Suprapubic skin (tissue), 4 donors: ENCODE data around the gene SCT. TPM values are rescaled to one million over a fixed set of nuclear protein-coding genes. Genes with fewer than 3 reads are reported as not detected.

Experiments
- DNase-seq, 2 donors: peaks; one replicate each; pipeline ENCODE4 v3.0.0-alpha.2; 2019; ENCODE audit warnings: low spot score in 2 of 2
- H3K27ac ChIP-seq: fragments of 200-600 bp; sonication (generic); one replicate; pipeline ENCODE4 v1.5.1; 2019
- H3K27me3 ChIP-seq: fragments of 200-600 bp; sonication (generic); one replicate; pipeline ENCODE4 v1.5.1; 2019
- H3K36me3 ChIP-seq: fragments of 200-600 bp; sonication (generic); one replicate; pipeline ENCODE4 v1.5.1; 2019
- H3K4me1 ChIP-seq: fragments of 200-600 bp; sonication (generic); one replicate; pipeline ENCODE4 v1.5.1; 2019
- H3K4me3 ChIP-seq: fragments of 200-600 bp; sonication (generic); one replicate; pipeline ENCODE4 v1.5.1; 2019; ENCODE audit warnings: mild to moderate bottlenecking
- H3K9me3 ChIP-seq: fragments of 200-600 bp; sonication (generic); one replicate; pipeline ENCODE4 v1.5.1; 2019
- EP300 ChIP-seq: sonication (generic); formaldehyde crosslinking; IDR thresholded peaks from one replicate; pipeline ENCODE4 v1.6.1; 2017; ENCODE audit warnings: antibody characterized with exemption
- POLR2A ChIP-seq, 2 donors: fragments of 450-650 bp; IDR thresholded peaks; one replicate each; pipeline ENCODE4 v1.6.1; 2017; ENCODE audit warnings: antibody characterized with exemption in 2 of 2, mild to moderate bottlenecking in 2 of 2, moderate library complexity in 2 of 2
- POLR2AphosphoS5 ChIP-seq, 3 donors: sonication (generic); formaldehyde crosslinking; IDR thresholded peaks; one replicate each; pipeline ENCODE4 v1.6.1; 2017; ENCODE audit warnings: antibody characterized with exemption in 3 of 3
- WGBS: methylation state at CpG from one replicate; pipeline ENCODE4 v1.1.5; 2018; 5-methylcytosine and 5-hydroxymethylcytosine counted together
- total RNA-seq, 4 donors: library from RNA; depleted of rRNA; stranded (reverse); fragments of >200 nt; gene quantifications; one replicate each; pipeline ENCODE4 v1.1.0, GENCODE V29; 2016
- TF ChIP-seq, protein P1 (sequence below), 2 donors: fragments of 200-600 bp in 1 of 2; fragments of 450-650 bp in 1 of 2; sonication (generic) in 1 of 2; IDR thresholded peaks; one replicate each; pipeline ENCODE4 v1.5.1; 2016 to 2019; ENCODE audit warnings: antibody characterized with exemption in 2 of 2, mild to moderate bottlenecking in 1 of 2, moderate library complexity in 1 of 2

The SCT gene
- total RNA-seq, 4 donors from 2014 or later = not detected

DNA sequence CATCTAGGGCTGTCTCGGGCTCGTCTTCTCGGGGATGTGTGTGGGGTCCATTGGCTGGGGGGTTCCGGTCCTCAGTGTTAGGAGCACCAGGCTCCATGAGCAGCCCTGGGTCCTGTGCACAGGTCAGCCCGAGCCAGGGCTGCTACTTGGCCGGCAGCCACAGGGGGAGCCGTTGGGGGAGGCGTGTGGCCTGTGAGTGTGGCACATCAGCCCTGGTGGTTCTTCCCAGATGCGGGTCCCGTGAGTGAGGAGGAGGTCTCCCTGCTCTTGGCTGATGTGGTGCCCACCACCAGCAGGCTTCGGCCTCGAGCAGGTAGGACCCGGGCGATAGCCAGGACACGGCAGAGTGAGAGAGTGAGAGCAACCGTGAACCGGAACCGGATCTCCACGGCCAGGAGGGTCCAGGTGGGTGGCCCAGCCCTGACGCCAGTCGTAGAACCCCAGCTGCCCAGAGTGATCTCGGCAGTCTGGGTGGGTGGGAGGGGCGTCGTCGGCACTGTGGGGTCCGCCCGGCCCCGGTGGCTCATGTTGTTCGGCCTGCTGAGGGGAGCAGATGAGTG, 29.7 kb downstream of the SCT start:
- Histone ChIP-seq H3K36me3 (peaks cover 98% of the 10 kb centered on the region), H3K9me3 (no peaks in the 10 kb centered on the region), H3K27ac (no peak overlapping the region), H3K4me1 (no peaks in the 10 kb centered on the region), H3K27me3 (no peaks in the 10 kb centered on the region), H3K4me3 (no peak overlapping the region)
- TF ChIP-seq, protein P1, sequence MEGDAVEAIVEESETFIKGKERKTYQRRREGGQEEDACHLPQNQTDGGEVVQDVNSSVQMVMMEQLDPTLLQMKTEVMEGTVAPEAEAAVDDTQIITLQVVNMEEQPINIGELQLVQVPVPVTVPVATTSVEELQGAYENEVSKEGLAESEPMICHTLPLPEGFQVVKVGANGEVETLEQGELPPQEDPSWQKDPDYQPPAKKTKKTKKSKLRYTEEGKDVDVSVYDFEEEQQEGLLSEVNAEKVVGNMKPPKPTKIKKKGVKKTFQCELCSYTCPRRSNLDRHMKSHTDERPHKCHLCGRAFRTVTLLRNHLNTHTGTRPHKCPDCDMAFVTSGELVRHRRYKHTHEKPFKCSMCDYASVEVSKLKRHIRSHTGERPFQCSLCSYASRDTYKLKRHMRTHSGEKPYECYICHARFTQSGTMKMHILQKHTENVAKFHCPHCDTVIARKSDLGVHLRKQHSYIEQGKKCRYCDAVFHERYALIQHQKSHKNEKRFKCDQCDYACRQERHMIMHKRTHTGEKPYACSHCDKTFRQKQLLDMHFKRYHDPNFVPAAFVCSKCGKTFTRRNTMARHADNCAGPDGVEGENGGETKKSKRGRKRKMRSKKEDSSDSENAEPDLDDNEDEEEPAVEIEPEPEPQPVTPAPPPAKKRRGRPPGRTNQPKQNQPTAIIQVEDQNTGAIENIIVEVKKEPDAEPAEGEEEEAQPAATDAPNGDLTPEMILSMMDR (IDR thresholded peaks at IDR 0.05) = no peak
- TF ChIP-seq POLR2A (IDR thresholded peaks at IDR 0.05) = no peak
- TF ChIP-seq POLR2AphosphoS5 (IDR thresholded peaks at IDR 0.05) = no peak
- TF ChIP-seq EP300 = no peak
- DNase-seq = no peak
- WGBS = no CpG with 5 or more reads among the region's 29 CpGs

DNA sequence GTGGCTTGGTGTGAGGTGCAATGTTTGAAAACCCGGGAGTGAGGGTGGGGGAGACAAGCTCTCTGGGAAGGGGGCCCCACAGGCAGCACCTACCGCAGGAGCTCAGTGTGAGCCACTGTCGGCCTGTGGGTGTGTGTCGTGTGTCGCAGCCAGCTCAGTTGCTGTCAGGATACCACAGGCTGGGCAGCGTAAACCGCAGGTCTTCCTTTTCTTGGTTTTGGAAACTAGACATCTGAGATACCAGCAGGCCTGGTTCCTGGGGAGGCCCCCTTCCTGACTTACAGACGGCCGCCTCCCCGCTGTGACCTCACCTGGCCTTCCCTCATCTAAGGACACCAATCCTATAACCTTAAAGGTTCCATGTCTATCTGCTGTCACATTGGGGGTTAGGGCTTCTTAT, 30.6 kb downstream of the SCT start:
- Histone ChIP-seq H3K27me3 (no peaks in the 10 kb centered on the region), H3K4me1 (no peaks in the 10 kb centered on the region), H3K9me3 (no peaks in the 10 kb centered on the region), H3K27ac (no peak overlapping the region), H3K36me3 (peaks cover 96% of the 10 kb centered on the region), H3K4me3 (no peak overlapping the region)
- TF ChIP-seq EP300 (no peak), POLR2AphosphoS5 (IDR thresholded peaks at IDR 0.05) (no peak), POLR2A (IDR thresholded peaks at IDR 0.05) (no peak)
- TF ChIP-seq, protein P1 (IDR thresholded peaks at IDR 0.05) = no peak
- DNase-seq = no peak
- 92% methylated on average over 10 of the region's 10 CpGs for WGBS

DNA sequence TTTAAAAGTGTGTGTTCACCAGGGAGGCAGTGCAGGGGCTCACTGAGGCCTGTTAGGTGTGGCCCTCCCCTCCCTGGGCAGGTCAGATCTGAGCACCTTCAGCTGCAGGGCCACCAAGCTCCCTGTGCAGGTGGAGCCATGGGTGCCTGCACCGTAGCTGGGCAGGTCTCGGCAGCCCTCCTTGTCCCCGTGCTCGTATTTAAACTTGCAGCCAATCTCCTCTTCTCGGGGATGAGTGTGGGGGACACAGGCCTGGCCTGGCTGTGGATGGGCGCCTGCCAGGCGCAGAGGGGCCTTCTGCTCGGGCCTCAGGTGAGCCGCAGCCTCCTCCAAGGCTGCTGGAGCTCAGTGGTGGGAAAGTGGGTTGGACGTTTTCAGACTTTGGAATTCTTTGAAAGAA, 31.6 kb downstream of the SCT start:
- Histone ChIP-seq H3K27me3 (no peaks in the 10 kb centered on the region), H3K36me3 (peaks cover 97% of the 10 kb centered on the region), H3K4me3 (no peak overlapping the region), H3K4me1 (no peaks in the 10 kb centered on the region), H3K9me3 (no peaks in the 10 kb centered on the region), H3K27ac (no peak overlapping the region)
- DNase-seq = no peak
- WGBS = 83% methylated on average over 1 of the region's 10 CpGs
- no peak for TF ChIP-seq EP300
- no peak for TF ChIP-seq POLR2A (IDR thresholded peaks at IDR 0.05)
- TF ChIP-seq, protein P1 (IDR thresholded peaks at IDR 0.05) = no peak
- no peak for TF ChIP-seq POLR2AphosphoS5 (IDR thresholded peaks at IDR 0.05)

DNA sequence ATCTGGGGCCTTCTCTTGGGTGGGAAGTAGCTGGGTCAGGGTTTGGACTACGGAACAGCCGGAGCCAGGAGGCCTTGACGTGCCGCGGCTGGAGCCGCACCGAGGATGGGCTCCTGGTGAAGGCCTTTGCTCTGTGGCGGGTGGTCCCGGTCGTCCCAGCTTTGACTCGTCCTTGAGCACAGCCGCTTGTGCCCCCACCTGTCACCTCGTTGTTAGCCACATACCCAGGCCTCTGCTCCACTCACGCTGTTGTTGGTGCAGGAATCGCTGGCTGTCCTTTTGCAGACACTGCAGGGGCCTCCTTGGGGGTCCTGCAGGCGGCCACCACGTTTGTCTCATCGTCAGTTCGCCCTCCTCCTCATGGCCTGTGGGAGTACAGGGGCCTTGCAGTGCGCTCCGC, 33.6 kb downstream of the SCT start:
- H3K4me1 ChIP-seq = no peaks in the 10 kb centered on the region
- H3K4me3 ChIP-seq = no peak overlapping the region
- WGBS = 96% methylated on average over 21 of the region's 21 CpGs
- H3K36me3 ChIP-seq = peaks cover 98% of the 10 kb centered on the region
- no peaks in the 10 kb centered on the region for H3K9me3 ChIP-seq
- TF ChIP-seq POLR2A (IDR thresholded peaks at IDR 0.05) = no peak
- TF ChIP-seq, protein P1 (IDR thresholded peaks at IDR 0.05) = no peak
- no peak for TF ChIP-seq POLR2AphosphoS5 (IDR thresholded peaks at IDR 0.05)
- TF ChIP-seq EP300 = no peak
- DNase-seq = no peak
- H3K27ac ChIP-seq = no peak overlapping the region
- no peaks in the 10 kb centered on the region for H3K27me3 ChIP-seq

DNA sequence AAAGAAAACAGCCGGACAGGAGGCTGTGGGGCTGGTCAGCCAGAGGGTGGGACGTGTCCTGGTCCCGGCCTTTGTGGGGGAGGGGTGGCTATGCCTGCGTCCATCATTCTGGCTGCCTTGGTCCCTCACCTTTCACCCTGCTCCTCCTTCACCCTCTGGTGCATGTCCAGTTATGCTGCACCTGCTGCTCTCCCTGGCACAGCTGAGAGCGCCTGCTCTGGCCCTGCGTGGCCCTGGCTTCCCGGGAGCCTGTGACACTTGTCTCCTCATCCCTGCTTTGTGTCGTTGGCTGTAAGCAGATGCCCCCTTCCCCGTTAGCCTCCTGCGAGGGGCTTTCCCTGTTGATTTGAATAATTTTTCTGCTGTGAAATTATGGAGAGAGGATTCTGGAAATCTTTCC, 34.1 kb downstream of the SCT start:
- WGBS = 88% methylated on average over 10 of the region's 10 CpGs
- H3K4me3 ChIP-seq = no peak overlapping the region
- peaks cover 98% of the 10 kb centered on the region for H3K36me3 ChIP-seq
- no peaks in the 10 kb centered on the region for H3K9me3 ChIP-seq
- no peaks in the 10 kb centered on the region for H3K27me3 ChIP-seq
- TF ChIP-seq POLR2AphosphoS5 (IDR thresholded peaks at IDR 0.05) (no peak), EP300 (no peak), POLR2A (IDR thresholded peaks at IDR 0.05) (no peak)
- TF ChIP-seq, protein P1 (IDR thresholded peaks at IDR 0.05) = no peak
- H3K4me1 ChIP-seq = no peaks in the 10 kb centered on the region
- DNase-seq = no peak
- H3K27ac ChIP-seq = no peak overlapping the region
